Fibroblast of lung (primary cell): ENCODE data around the gene REEP2.

Source experiments
- CTCF ChIP-seq, 2 donors: IDR thresholded peaks in 1 of 2; conservative IDR thresholded peaks in 1 of 2; 1 replicate in 1 of 2; 2 replicates in 1 of 2; pipeline ENCODE4 v1.5.1; 2011 to 2012; ENCODE audit warnings: low read length in 2 of 2, control low read depth in 1 of 2, inconsistent platforms in 1 of 2, low read depth in 1 of 2, mild to moderate bottlenecking in 1 of 2
- EZH2 ChIP-seq: IDR thresholded peaks from 2 replicates; pipeline ENCODE4 v1.5.1; 2012; ENCODE audit warnings: low read length, control low read depth, mild to moderate bottlenecking; ENCODE audit errors: missing control alignments

GRCh38 chr5:138461343-138462125, 22.7 kb downstream of the REEP2 start:
- no peak for TF ChIP-seq CTCF (conservative IDR thresholded peaks at IDR 0.05 in 1 of 2, IDR thresholded peaks at IDR 0.05 in 1 of 2; ENCODE audit: low read depth in 1 of 2, low read length in 2 of 2)
- TF ChIP-seq EZH2, result no peak
